A204.1 (cell line): ENCODE data around the gene MVB12B.
"Not testable (repeated sequence)": the region's sequence is repeated elsewhere in the genome, so short reads cannot be mapped to it uniquely, and the experiment has no call there.

Experiments
- FAIRE-seq: peaks from 2 replicates; lab custom pipeline; 2012; peaks lifted over from hg19 to GRCh38; lab: Jason Lieb, UNC

MVB12B gene

GRCh38 chr9:126548312-126548711 lies 221.7 kb downstream of the MVB12B start:
- FAIRE-seq, result no peak

- FAIRE-seq, result no peak
Observed at GRCh38 chr9:126549246-126550006, 222.8 kb downstream of the MVB12B start.

GRCh38 chr9:126550891-126551351 lies 224.3 kb downstream of the MVB12B start:
- FAIRE-seq, result no peak

- FAIRE-seq, result no peak
Observed at GRCh38 chr9:126551812-126552211, 225.2 kb downstream of the MVB12B start.

GRCh38 chr9:126554292-126554691 lies 227.7 kb downstream of the MVB12B start:
- FAIRE-seq, result no peak

GRCh38 chr9:126555421-126555820 lies 228.8 kb downstream of the MVB12B start:
- not testable (repeated sequence) for FAIRE-seq
